GM12878 (cell line): ENCODE data around the gene KLC4. TPM values are rescaled to one million over a fixed set of nuclear protein-coding genes. Genes with fewer than 3 reads are reported as not detected.

Source experiments
- CBFB ChIP-seq: IDR thresholded peaks from 2 replicates; pipeline ENCODE4 v1.6.1; 2016; ENCODE audit warnings: antibody characterized with exemption, low read depth
- CREM ChIP-seq: IDR thresholded peaks from 2 replicates; pipeline ENCODE4 v1.6.1; 2014; ENCODE audit warnings: antibody characterized with exemption, low read depth
- ESRRA ChIP-seq: IDR thresholded peaks from 2 replicates; pipeline ENCODE4 v1.6.1; 2012; ENCODE audit warnings: mild to moderate bottlenecking, low read length, improper control_type of control experiment
- FOXM1 ChIP-seq: IDR thresholded peaks from 2 replicates; pipeline ENCODE4 v1.6.1; 2012; ENCODE audit warnings: low read depth, mild to moderate bottlenecking, inconsistent platforms, low read length, moderate library complexity
- GATAD2B ChIP-seq: fragments of 450-650 bp; conservative IDR thresholded peaks from 2 replicates; pipeline ENCODE4 v1.6.1; 2017; ENCODE audit warnings: low read depth, mild to moderate bottlenecking, moderate library complexity
- HDGF ChIP-seq: fragments of 450-650 bp; IDR thresholded peaks from 2 replicates; pipeline ENCODE4 v1.6.1; 2016; ENCODE audit warnings: antibody characterized with exemption
- LARP7 ChIP-seq: fragments of 450-650 bp; IDR thresholded peaks from 2 replicates; pipeline ENCODE4 v1.6.1; 2017; ENCODE audit warnings: mild to moderate bottlenecking
- MTA2 ChIP-seq: fragments of 450-650 bp; IDR thresholded peaks from 2 replicates; pipeline ENCODE4 v1.6.1; 2016; ENCODE audit warnings: low read depth, mild to moderate bottlenecking, moderate library complexity
- NFXL1 ChIP-seq: fragments of 450-650 bp; IDR thresholded peaks from 2 replicates; pipeline ENCODE4 v1.6.1; 2017; ENCODE audit warnings: antibody characterized with exemption, mild to moderate bottlenecking, borderline replicate concordance
- NKRF ChIP-seq: fragments of 450-650 bp; conservative IDR thresholded peaks from 2 replicates; pipeline ENCODE4 v1.6.1; 2017; ENCODE audit warnings: mild to moderate bottlenecking, moderate library complexity
- NR2F1 ChIP-seq: fragments of 450-650 bp; conservative IDR thresholded peaks from 2 replicates; pipeline ENCODE4 v1.6.1; 2017; ENCODE audit warnings: mild to moderate bottlenecking
- RAD21 ChIP-seq: IDR thresholded peaks from 2 replicates; pipeline ENCODE4 v1.6.1; 2011; ENCODE audit warnings: mild to moderate bottlenecking, low read depth, low read length, moderate library complexity; ENCODE audit not compliant: insufficient read depth
- RELB ChIP-seq: fragments of 450-650 bp; IDR thresholded peaks from 2 replicates; pipeline ENCODE4 v1.6.1; 2017; ENCODE audit warnings: low read depth, mild to moderate bottlenecking, moderate library complexity
- SIN3A ChIP-seq: IDR thresholded peaks from 2 replicates; pipeline ENCODE4 v1.6.1; 2012; ENCODE audit warnings: low read depth, low read length, improper control_type of control experiment
- SMC3 ChIP-seq: IDR thresholded peaks from 2 replicates; pipeline ENCODE4 v1.6.1; 2011; ENCODE audit warnings: low read length, improper control_type of control experiment, borderline replicate concordance
- SP1 ChIP-seq: IDR thresholded peaks from one replicate; pipeline ENCODE4 v1.6.1; 2011; ENCODE audit warnings: low read depth, low read length
- TARDBP ChIP-seq: IDR thresholded peaks from 2 replicates; pipeline ENCODE4 v1.6.1; 2016; ENCODE audit warnings: borderline replicate concordance
- polyA plus RNA-seq, 11 experiments: library from polyadenylated mRNA; depleted of rRNA in 4 of 11; unstranded in 6 of 11; stranded (reverse) in 5 of 11; fragments of >200 nt; fragmentation: Nextera tagmentation in 4 of 11; fragmentation: Illumina TruSeq in 1 of 11; extraction: Ambion mirVana in 4 of 11; extraction: Trizol in 1 of 11; gene quantifications; 1 replicate in 1 of 11; 2 replicates in 10 of 11; pipeline versions ENCODE4 v1.2.1 to v1.2.3, GENCODE V29; 2011 to 2016; ENCODE audit warnings: inconsistent platforms in 2 of 11, missing spikeins in 2 of 11, low read depth in 1 of 11
- total RNA-seq, 4 experiments: library from RNA; depleted of rRNA in 3 of 4; stranded (reverse); fragments of >200 nt in 3 of 4; fragmentation: Illumina TruSeq in 1 of 4; extraction: Trizol in 1 of 4; gene quantifications; 2 replicates each; pipeline versions ENCODE4 v1.2.1 to v1.2.3, GENCODE V29; 2013 to 2021
- TF ChIP-seq, protein P1 (sequence below): fragments of 450-650 bp; formaldehyde crosslinking; IDR thresholded peaks from 2 replicates; pipeline ENCODE4 v1.5.0; 2022; ENCODE audit warnings: mild to moderate bottlenecking, missing genetic modification characterization
- TF ChIP-seq, protein P2 (sequence below): fragments of 450-650 bp; IDR thresholded peaks from 2 replicates; pipeline ENCODE4 v1.6.1; 2017; ENCODE audit warnings: mild to moderate bottlenecking, moderate library complexity

KLC4 gene
- total and polyA plus RNA-seq, 10 of the 15 experiments (the other 5 are each of a cell fraction or from before 2014, with no cell fraction given): 0.90 to 13.4 (median 6.9) TPM

DNA sequence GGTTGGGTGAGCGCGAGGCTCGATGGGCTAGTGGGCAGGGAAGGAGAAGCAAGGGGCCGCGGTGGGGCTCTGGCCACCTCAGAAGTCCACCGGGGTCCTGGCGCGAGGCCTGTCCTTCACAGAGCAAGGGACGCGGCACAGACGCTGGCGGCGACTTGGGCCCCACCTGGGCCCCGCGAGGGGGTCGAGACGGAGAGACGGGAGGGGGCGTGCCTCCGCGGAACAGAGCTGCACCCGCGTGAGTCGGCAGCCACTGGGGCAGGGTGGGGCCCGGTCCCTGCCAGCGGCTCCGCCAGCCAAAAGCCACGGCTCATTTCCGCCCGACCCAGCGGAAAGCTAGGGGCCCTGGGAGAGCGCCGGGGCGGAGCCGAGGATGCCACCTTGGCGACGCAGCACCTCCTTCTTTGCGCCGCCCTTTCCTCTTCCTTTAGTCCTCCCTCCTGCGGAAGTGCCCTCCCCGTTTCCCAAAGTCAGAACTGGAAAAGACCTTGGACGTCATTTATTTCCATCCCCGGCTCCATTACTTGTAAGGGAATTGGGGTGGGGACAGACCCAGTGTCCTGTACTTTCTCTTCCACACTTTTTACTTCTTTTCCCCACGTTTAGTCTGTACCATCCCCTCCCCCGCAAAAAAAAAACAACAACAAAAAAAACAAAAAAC, 5.8 kb upstream of the KLC4 start, which contains the start of gene CUL7 (continued):
- TF ChIP-seq RELB: peak; percentile 71
- peak; percentile 83; the same call in 1 of the 2 replicates for TF ChIP-seq LARP7
- TF ChIP-seq NFXL1: no peak
- TF ChIP-seq HDGF: 0 out of 2 replicates have a peak, but pooled peaks have one; percentile 9
- 0 out of 2 replicates have a peak, but pooled peaks have one; percentile 35 for TF ChIP-seq MTA2
- TF ChIP-seq CBFB: peak; percentile 18; the same call in 1 of the 2 replicates
- no peak for TF ChIP-seq RAD21
- 0 out of 2 replicates have a peak, but pooled peaks have one; percentile 50 for TF ChIP-seq FOXM1
- TF ChIP-seq, protein P1, sequence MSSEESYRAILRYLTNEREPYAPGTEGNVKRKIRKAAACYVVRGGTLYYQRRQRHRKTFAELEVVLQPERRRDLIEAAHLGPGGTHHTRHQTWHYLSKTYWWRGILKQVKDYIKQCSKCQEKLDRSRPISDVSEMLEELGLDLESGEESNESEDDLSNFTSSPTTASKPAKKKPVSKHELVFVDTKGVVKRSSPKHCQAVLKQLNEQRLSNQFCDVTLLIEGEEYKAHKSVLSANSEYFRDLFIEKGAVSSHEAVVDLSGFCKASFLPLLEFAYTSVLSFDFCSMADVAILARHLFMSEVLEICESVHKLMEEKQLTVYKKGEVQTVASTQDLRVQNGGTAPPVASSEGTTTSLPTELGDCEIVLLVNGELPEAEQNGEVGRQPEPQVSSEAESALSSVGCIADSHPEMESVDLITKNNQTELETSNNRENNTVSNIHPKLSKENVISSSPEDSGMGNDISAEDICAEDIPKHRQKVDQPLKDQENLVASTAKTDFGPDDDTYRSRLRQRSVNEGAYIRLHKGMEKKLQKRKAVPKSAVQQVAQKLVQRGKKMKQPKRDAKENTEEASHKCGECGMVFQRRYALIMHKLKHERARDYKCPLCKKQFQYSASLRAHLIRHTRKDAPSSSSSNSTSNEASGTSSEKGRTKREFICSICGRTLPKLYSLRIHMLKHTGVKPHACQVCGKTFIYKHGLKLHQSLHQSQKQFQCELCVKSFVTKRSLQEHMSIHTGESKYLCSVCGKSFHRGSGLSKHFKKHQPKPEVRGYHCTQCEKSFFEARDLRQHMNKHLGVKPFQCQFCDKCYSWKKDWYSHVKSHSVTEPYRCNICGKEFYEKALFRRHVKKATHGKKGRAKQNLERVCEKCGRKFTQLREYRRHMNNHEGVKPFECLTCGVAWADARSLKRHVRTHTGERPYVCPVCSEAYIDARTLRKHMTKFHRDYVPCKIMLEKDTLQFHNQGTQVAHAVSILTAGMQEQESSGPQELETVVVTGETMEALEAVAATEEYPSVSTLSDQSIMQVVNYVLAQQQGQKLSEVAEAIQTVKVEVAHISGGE: 0 out of 2 replicates have a peak, but pooled peaks have one; percentile 38
- TF ChIP-seq TARDBP: peak; percentile 74; the same call in 1 of the 2 replicates
- peak; percentile 92 for TF ChIP-seq NKRF
- no peak for TF ChIP-seq ESRRA
- peak; percentile 88; the same call in 1 of the 2 replicates for TF ChIP-seq GATAD2B
- peak; percentile 41; the same call in 1 of the 2 replicates for TF ChIP-seq CREM
- TF ChIP-seq SP1: peak; percentile 74
- TF ChIP-seq SIN3A: peak; percentile 66; the same call in 1 of the 2 replicates
- TF ChIP-seq NR2F1: 0 out of 2 replicates have a peak, but pooled peaks have one; percentile 47
- TF ChIP-seq SMC3: 0 out of 2 replicates have a peak, but pooled peaks have one; percentile 2
- TF ChIP-seq, protein P2, sequence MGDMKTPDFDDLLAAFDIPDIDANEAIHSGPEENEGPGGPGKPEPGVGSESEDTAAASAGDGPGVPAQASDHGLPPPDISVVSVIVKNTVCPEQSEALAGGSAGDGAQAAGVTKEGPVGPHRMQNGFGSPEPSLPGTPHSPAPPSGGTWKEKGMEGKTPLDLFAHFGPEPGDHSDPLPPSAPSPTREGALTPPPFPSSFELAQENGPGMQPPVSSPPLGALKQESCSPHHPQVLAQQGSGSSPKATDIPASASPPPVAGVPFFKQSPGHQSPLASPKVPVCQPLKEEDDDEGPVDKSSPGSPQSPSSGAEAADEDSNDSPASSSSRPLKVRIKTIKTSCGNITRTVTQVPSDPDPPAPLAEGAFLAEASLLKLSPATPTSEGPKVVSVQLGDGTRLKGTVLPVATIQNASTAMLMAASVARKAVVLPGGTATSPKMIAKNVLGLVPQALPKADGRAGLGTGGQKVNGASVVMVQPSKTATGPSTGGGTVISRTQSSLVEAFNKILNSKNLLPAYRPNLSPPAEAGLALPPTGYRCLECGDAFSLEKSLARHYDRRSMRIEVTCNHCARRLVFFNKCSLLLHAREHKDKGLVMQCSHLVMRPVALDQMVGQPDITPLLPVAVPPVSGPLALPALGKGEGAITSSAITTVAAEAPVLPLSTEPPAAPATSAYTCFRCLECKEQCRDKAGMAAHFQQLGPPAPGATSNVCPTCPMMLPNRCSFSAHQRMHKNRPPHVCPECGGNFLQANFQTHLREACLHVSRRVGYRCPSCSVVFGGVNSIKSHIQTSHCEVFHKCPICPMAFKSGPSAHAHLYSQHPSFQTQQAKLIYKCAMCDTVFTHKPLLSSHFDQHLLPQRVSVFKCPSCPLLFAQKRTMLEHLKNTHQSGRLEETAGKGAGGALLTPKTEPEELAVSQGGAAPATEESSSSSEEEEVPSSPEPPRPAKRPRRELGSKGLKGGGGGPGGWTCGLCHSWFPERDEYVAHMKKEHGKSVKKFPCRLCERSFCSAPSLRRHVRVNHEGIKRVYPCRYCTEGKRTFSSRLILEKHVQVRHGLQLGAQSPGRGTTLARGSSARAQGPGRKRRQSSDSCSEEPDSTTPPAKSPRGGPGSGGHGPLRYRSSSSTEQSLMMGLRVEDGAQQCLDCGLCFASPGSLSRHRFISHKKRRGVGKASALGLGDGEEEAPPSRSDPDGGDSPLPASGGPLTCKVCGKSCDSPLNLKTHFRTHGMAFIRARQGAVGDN: peak; percentile 74
